BJ (cell line): ENCODE measurements around the gene PROX1. TPM values are rescaled to one million over a fixed set of nuclear protein-coding genes. Genes with fewer than 3 reads are reported as not detected.

Experiments used
- CTCF ChIA-PET: fragments of 350-600 bp; formaldehyde crosslinking; extraction: SDS; loops from one replicate; lab custom pipeline; 2021; ENCODE audit warnings: antibody characterized with exemption, inconsistent platforms; lab: Yijun Ruan, JAX
- POLR2A ChIA-PET: fragments of 300-600 bp; sonication (Branson Sonifier 250); formaldehyde crosslinking; extraction: SDS; loops from one replicate; lab custom pipeline; 2021; ENCODE audit warnings: antibody characterized with exemption; lab: Charles Lee
- DNase-seq: peaks from one replicate; pipeline ENCODE4 v3.0.0-alpha.2; 2011; ENCODE audit warnings: low read depth
- H3K27me3 ChIP-seq: 2 replicates; pipeline ENCODE4 v1.6.0; 2011; ENCODE audit warnings: low read length; ENCODE audit not compliant: control insufficient read depth, insufficient read depth
- H3K36me3 ChIP-seq: 2 replicates; pipeline ENCODE4 v1.5.1; 2011; ENCODE audit warnings: low read length; ENCODE audit not compliant: control insufficient read depth, insufficient read depth
- H3K4me3 ChIP-seq: 2 replicates; pipeline ENCODE4 v1.5.1; 2011; ENCODE audit warnings: low read depth, mild to moderate bottlenecking, control low read depth, low read length
- polyA plus RNA-seq: library from polyadenylated mRNA; depleted of rRNA; stranded (reverse); fragments of >200 nt; gene quantifications from 2 replicates; pipeline ENCODE4 v1.2.3, GENCODE V29; 2011
- TF ChIP-seq, protein P1 (sequence below): IDR thresholded peaks from 2 replicates; pipeline ENCODE4 v1.5.1; 2011; ENCODE audit warnings: low read depth, mild to moderate bottlenecking, control low read depth, inconsistent platforms, low read length, moderate library complexity; ENCODE audit not compliant: insufficient read depth

The PROX1 gene
- polyA plus RNA-seq, 1 experiment = 0.11 TPM

DNA sequence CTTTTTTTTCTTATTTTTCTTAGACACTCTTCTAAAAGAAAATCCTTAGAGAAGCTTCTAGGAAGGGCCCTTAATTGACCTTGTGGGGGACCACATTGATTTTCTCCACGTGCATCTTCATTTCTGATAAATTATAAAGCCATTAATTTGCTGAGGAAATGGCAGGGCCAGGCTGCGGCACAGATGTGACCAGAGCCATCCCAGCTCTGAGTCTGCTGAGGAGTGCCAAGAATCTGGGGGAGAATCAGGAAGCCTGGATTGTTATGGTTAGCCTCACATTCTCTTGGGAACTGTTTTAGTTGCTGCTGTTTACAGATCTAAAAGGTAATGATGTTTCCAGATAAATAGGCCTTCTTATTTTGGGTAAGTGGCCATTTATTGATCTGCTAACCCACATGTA, 16.2 kb downstream of the PROX1 start:
- Histone ChIP-seq H3K27me3 (no peaks in the 10 kb centered on the region), H3K4me3 (no peak overlapping the region), H3K36me3 (no peaks in the 10 kb centered on the region)
- no peak for DNase-seq
- TF ChIP-seq, protein P1, sequence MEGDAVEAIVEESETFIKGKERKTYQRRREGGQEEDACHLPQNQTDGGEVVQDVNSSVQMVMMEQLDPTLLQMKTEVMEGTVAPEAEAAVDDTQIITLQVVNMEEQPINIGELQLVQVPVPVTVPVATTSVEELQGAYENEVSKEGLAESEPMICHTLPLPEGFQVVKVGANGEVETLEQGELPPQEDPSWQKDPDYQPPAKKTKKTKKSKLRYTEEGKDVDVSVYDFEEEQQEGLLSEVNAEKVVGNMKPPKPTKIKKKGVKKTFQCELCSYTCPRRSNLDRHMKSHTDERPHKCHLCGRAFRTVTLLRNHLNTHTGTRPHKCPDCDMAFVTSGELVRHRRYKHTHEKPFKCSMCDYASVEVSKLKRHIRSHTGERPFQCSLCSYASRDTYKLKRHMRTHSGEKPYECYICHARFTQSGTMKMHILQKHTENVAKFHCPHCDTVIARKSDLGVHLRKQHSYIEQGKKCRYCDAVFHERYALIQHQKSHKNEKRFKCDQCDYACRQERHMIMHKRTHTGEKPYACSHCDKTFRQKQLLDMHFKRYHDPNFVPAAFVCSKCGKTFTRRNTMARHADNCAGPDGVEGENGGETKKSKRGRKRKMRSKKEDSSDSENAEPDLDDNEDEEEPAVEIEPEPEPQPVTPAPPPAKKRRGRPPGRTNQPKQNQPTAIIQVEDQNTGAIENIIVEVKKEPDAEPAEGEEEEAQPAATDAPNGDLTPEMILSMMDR = no peak
- ChIA-PET POLR2A (no interaction called here), CTCF (no interaction called here)

DNA sequence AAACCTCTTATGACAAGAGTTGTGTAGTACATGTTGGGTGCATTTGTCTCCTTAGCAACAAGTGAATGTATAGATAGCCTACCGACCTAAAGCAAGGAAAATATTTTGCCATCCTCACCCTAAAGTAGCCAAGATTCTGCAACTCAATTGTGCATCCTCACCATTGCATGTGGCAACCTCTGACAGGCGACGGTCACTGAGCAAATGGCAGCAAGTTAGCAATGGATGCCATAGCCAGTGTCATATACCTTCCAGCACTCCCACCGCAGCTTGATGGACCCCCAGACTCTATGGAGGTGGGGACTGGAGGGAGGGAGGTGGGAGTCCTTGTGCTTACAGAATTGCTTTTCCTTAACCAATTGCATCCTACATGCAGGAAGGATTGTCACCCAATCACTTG, 17.0 kb downstream of the PROX1 start:
- no peak overlapping the region for H3K4me3 ChIP-seq
- no peaks in the 10 kb centered on the region for H3K27me3 ChIP-seq
- ChIA-PET CTCF (no interaction called here), POLR2A (interaction anchor here (0.6 kb wide), 1 partner anchor 51 kb away, joined by 3 read pairs; no protein-coding TSS in a partner anchor)
- no peaks in the 10 kb centered on the region for H3K36me3 ChIP-seq
- TF ChIP-seq, protein P1 = no peak
- no peak for DNase-seq

DNA sequence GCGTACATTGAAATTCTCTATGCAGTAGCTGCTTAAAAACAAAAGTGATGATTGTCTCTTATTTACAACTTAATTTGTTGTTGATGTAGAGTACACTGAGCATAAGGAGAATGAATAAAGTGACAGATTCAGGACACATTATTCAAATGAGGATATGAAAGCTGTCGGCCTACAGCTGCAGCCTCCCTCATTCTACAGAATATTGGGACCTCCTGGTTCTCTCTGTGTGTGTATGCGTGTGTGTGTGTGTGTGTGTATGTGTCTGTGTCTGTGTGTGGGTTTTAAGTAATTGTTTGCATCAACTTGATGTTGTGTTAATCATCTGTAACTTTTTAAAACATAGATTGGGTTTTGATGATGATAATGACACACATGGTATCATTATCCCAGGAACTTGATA, 17.9 kb downstream of the PROX1 start:
- ChIA-PET CTCF (no interaction called here), POLR2A (interaction anchor here (0.6 kb wide), 1 partner anchor 51 kb away, joined by 3 read pairs; no protein-coding TSS in a partner anchor)
- no peak overlapping the region for H3K4me3 ChIP-seq
- DNase-seq = no peak
- H3K27me3 ChIP-seq = no peaks in the 10 kb centered on the region
- no peaks in the 10 kb centered on the region for H3K36me3 ChIP-seq
- TF ChIP-seq, protein P1 = no peak

DNA sequence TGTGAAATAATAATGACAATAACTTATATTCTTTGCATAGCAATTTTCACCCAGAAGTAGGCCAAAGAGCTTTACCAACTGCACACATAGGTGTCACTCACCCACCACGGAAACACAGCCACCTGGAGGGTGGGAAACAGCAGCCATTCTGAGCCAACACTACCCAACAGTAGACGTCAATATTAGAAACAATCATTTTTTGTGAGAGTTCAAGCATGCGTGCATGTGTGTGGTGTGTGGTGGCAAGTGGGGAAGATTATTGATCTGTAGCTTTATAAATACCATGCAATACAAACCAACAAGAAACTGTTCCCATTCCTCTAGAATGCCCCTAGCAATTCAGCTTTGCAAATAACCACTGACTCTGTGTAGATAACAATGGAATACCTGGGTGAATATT, 19.1 kb downstream of the PROX1 start:
- DNase-seq = no peak
- TF ChIP-seq, protein P1 = no peak
- CTCF ChIA-PET = no interaction called here
- no peaks in the 10 kb centered on the region for H3K27me3 ChIP-seq
- H3K4me3 ChIP-seq = no peak overlapping the region
- no peaks in the 10 kb centered on the region for H3K36me3 ChIP-seq
- POLR2A ChIA-PET = no interaction called here

DNA sequence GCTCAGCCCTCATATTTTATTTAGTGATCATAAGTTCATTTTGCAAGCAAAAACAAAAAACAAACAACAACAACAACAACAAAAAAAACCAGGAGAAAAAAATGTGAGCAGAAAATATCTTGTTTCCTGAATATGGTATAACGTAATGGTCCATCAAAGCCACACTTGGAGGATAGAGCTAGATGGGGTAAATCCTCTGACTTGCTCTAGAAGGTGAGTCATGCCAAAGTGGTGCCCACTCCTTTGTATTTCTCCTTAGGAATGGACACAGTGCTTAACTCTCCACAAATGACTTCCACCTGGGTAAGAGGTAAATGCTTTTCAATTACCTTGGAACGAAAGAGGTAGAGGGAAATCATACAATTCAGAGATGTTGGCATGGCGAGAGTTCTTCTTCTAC, 20.6 kb downstream of the PROX1 start:
- CTCF ChIA-PET = no interaction called here

More for the DNA sequence above, 20.6 kb downstream of the PROX1 start:
- DNase-seq = no peak
- POLR2A ChIA-PET = no interaction called here
- Histone ChIP-seq H3K27me3 (no peaks in the 10 kb centered on the region), H3K36me3 (no peaks in the 10 kb centered on the region), H3K4me3 (no peak overlapping the region)
- TF ChIP-seq, protein P1 = no peak
